Adrenal gland (tissue), 12 donors: ENCODE results near the gene SLC38A1. TPM values are rescaled to one million over a fixed set of nuclear protein-coding genes. Genes with fewer than 3 reads are reported as not detected.

Source experiments
- DNase-seq, 7 donors: peaks; one replicate each; pipeline ENCODE4 v3.0.0-alpha.2; 2019 to 2020
- H3K27ac ChIP-seq, 5 donors: fragments of 200-600 bp; sonication (generic) in 4 of 5; 1 replicate in 3 of 5; 2 replicates in 2 of 5; pipeline versions ENCODE4 v1.5.1 to v1.8.0; 2016 to 2020; ENCODE audit warnings: mild to moderate bottlenecking in 1 of 5
- H3K27me3 ChIP-seq: fragments of 200-600 bp; 2 replicates; pipeline ENCODE4 v1.8.0; 2021
- H3K36me3 ChIP-seq, 2 donors: fragments of 200-600 bp; replicated peaks in 1 of 2; 1 replicate in 1 of 2; 2 replicates in 1 of 2; pipeline versions ENCODE4 v1.5.1 to v1.8.0; 2018 to 2022
- H3K4me1 ChIP-seq, 2 donors: fragments of 200-600 bp; replicated peaks in 1 of 2; 1 replicate in 1 of 2; 2 replicates in 1 of 2; pipeline versions ENCODE4 v1.5.1 to v1.8.0; 2018 to 2021
- H3K4me3 ChIP-seq, 4 donors: fragments of 200-600 bp; sonication (generic) in 3 of 4; one replicate each; pipeline ENCODE4 v1.5.1; 2016 to 2018
- H3K9me3 ChIP-seq, 3 donors: fragments of 200-600 bp; sonication (generic) in 1 of 3; replicated peaks in 1 of 3; 1 replicate in 2 of 3; 2 replicates in 1 of 3; pipeline versions ENCODE4 v1.5.1 to v1.8.0; 2016 to 2021
- CTCF ChIP-seq, 6 experiments: fragments of 450-650 bp in 4 of 6; fragments of 200-600 bp in 2 of 6; sonication (generic) in 1 of 6; IDR thresholded peaks; 1 replicate in 5 of 6; 2 replicates in 1 of 6; pipeline versions ENCODE4 v1.5.1 to v1.8.0; 2016 to 2021; ENCODE audit warnings: antibody characterized with exemption in 6 of 6, mild to moderate bottlenecking in 2 of 6, moderate library complexity in 1 of 6
- POLR2A ChIP-seq, 2 donors: fragments of 450-650 bp; IDR thresholded peaks; one replicate each; pipeline ENCODE4 v1.6.1; 2017; ENCODE audit warnings: antibody characterized with exemption in 2 of 2, mild to moderate bottlenecking in 2 of 2, moderate library complexity in 1 of 2
- WGBS, 4 donors: extraction: QIAGEN DNeasy Blood & Tissue Kit in 2 of 4; methylation state at CpG; one replicate each; pipeline versions ENCODE4 v1.1.5 to v1.1.7; 2013 to 2017; 5-methylcytosine and 5-hydroxymethylcytosine counted together
- intact Hi-C, 2 donors: fragments of 100-400 bp; cut with DNase I; formaldehyde crosslinking; loops; one replicate each; pipeline versions ENCODE4 v1.14.1 to v1.15.0; 2022 to 2023
- polyA plus RNA-seq, 3 donors: library from polyadenylated mRNA; stranded (reverse); fragments of 200-250 nt in 2 of 3; fragments of 350-450 nt in 1 of 3; fragmentation: Illumina TruSeq in 1 of 3; extraction: RNeasy Lipid Tissue Mini Kit (QIAGEN cat#74804) in 1 of 3; gene quantifications; one replicate each; pipeline ENCODE4 v1.2.3, GENCODE V29; 2013 to 2014
- total RNA-seq, 9 donors: library from RNA; depleted of rRNA in 4 of 9; stranded (reverse); fragments of >200 nt in 4 of 9; fragments of 120-200 nt in 1 of 9; fragmentation: NEBNext Ultra II Directional in 1 of 9; extraction: Animal tissue kit (Norgen Biotek cat#: 25700) in 1 of 9; gene quantifications; one replicate each; pipeline versions ENCODE4 v1.1.0 to v1.2.4, GENCODE V29; 2013 to 2023
- donor health status: healthy with polysubstance abuse.
- donor health status: Bipolar disorder and iron deficiency.
- donor health status: DM: yes; HTN: yes; CAD: no.
- donor health status: DM: no; HTN: no; CAD: no.
- donor health status: DM: no; HTN: no; CAD: no.
- donor health status: DM: yes; HTN: yes; CAD: no.

Gene SLC38A1
- total and polyA plus RNA-seq, 12 donors: 2.4 to 14.8 (median 6.1) TPM

GRCh38 chr12:46219132-46219876 is 49.5 kb downstream of the SLC38A1 start:
- no peak for DNase-seq
- no peak overlapping the region for H3K4me3 ChIP-seq
- 90 to 96% (median 93%) methylated on average over 2 of the region's 2 CpGs for WGBS, 4 donors
- peaks cover 13 to 15% of the 10 kb centered on the region in 2 donors for H3K4me1 ChIP-seq
- H3K36me3 ChIP-seq: no peaks in the 10 kb centered on the region
- H3K27me3 ChIP-seq: no peaks in the 10 kb centered on the region
- intact Hi-C loops: no loop called here
- no peak for TF ChIP-seq POLR2A (IDR thresholded peaks at IDR 0.05)
- TF ChIP-seq CTCF (IDR thresholded peaks at IDR 0.05): no peak
- H3K9me3 ChIP-seq: no peaks in the 10 kb centered on the region
- no peak overlapping the region for H3K27ac ChIP-seq

DNA sequence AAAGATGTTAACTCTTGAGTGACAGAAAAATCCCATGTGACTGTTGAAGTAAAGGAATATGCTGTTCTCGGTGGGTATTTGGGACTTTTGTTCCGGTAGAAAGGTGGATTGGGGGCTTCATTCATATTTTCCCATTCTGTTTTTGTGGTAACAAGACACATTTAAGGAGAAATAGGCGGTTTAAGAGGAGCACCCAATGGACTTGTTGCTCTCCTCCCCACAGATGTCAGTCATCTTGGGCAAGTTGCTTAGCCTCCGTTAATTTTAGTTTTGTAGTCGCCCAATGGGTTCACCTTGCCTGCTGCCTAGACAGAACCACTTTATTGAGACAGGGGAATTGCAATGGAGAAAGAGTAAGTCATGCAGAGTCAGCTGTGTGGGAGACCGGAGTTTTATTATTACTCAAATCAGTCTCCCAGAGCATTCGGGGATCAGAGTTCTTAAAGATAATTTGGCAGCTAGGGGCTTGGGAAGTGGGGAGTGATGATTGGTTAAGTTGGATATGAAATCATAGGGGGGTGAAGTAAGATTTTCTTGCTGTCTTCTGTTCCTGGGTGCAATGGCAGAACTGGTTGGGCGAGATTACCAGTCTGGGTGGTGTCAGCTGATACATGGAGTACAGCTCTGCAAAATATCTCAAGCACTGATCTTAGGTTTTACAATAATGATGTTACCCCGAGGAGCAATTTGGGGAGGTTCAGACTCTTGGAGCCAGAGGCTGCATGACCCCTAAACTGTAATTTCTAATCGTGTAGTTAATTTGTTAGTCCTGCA is 50.3 kb downstream of the SLC38A1 start:
- TF ChIP-seq POLR2A (IDR thresholded peaks at IDR 0.05): no peak
- TF ChIP-seq CTCF (IDR thresholded peaks at IDR 0.05): no peak
- 77 to 83% (median 80%) methylated on average over 10 of the region's 10 CpGs for WGBS, 4 donors
- Histone ChIP-seq H3K36me3 (no peaks in the 10 kb centered on the region), H3K9me3 (no peaks in the 10 kb centered on the region), H3K27me3 (no peaks in the 10 kb centered on the region), H3K4me1 (peaks cover 13 to 15% of the 10 kb centered on the region in 2 donors), H3K4me3 (no peak overlapping the region), H3K27ac (no peak overlapping the region)
- intact Hi-C loops: no loop called here
- DNase-seq: no peak

GRCh38 chr12:46217541-46218321 is 51.1 kb downstream of the SLC38A1 start:
- H3K27ac ChIP-seq: peak overlapping the region in 1 of 5 donors; percentile 9
- DNase-seq: peak in 3 of 7 donors; percentile 13 to 44 (median 29)
- H3K9me3 ChIP-seq: no peaks in the 10 kb centered on the region
- H3K4me3 ChIP-seq: no peak overlapping the region
- H3K36me3 ChIP-seq: no peaks in the 10 kb centered on the region
- peaks cover 13 to 15% of the 10 kb centered on the region in 2 donors for H3K4me1 ChIP-seq
- 51 to 58% (median 54%) methylated on average over 6 of the region's 6 CpGs for WGBS, 4 donors
- H3K27me3 ChIP-seq: no peaks in the 10 kb centered on the region
- TF ChIP-seq CTCF (IDR thresholded peaks at IDR 0.05) (no peak), POLR2A (IDR thresholded peaks at IDR 0.05) (no peak)
- intact Hi-C loops: no loop called here
